EH (cell line): ENCODE measurements around the gene CNN3.
"Not testable (repeated sequence)": the region's sequence is repeated elsewhere in the genome, so short reads cannot be mapped to it uniquely, and the experiment has no call there.

ENCODE experiments used
- DNase-seq: peaks from one replicate; pipeline ENCODE4 v3.0.0-alpha.2; 2015; ENCODE audit warnings: low read depth

CNN3 gene

GRCh38 chr1:94949681-94950661, 23.1 kb upstream of the CNN3 start:
- DNase-seq: peak; percentile 93

DNA sequence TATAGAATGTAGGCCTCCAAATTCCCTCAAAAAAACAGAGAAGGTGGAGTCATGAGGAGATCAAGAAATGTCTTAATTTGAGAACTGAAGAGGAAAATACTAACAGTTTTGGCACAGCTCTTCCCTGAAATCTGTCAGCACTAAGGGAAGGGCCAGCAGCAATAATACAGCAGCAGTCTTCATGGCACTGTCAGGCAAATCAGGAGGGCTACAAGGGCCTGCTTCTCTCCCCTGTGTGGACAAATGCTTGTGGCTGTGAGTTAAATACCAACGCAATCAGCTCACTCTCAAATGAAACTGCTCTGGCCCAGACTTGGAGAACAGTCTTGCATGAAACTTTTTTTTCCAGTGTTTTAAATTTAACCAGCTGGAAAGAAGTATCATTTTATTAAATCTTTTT, 20.5 kb upstream of the CNN3 start:
- DNase-seq: peak; percentile 89

DNA sequence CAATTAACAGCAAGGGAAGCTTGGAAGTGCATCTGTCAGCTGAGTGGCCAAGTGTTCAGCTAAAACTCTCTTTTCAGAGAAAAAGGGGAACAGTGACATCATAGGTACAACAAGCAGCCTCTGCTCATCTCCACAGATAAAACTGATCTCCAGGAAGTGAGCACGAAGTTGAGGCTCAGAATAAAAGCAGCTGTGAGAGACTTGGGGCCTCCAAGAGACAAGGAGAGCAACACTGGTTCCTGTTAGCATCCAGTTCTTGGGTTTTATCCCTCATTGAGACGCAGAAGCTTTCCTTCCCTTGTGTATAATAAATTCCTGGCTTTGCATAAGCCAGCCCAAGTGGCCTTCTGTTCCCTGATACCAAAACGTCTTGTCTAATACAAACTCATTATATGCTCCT, 20.0 kb upstream of the CNN3 start:
- DNase-seq: no peak

- DNase-seq: no peak
Measured at GRCh38 chr1:94942171-94943128, 15.5 kb upstream of the CNN3 start.

DNA sequence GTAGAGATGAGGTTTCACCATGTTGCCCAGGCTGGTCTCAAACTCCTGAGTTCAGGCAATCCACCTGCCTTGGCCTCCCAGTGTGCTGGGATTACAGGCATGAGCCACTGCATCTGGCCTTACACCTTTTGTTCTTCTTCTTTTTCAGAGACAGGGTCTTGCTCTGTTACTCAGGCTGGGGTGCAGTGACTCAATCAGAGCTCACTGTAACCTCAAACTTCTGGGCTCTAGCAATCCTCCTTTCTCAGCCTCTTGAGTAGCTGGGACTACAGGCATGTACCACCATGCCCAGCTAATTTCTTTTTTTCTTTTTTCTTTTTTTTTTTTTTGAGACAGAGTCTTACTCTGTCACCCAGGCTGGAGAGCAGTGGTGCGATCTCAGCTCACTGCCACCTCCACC, 14.6 kb upstream of the CNN3 start:
- DNase-seq: not testable (repeated sequence)

DNA sequence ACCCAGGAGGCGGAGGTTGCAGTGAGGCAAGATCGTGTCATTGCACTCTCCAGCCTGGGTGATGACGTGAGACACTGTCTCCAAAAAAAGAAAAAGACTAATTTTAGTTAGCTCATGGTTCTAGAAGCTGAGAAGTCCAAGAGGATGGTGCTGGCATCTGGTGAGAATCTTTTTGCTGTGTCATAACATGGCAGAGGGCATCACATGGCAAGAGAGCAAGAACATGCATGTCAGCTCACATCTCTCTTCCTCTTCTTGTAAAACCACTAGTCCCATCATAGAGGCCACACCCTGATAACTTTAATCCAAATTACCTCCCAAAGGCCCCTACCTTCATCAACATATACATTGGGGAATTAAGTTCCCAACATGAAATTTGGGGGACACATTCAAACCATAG, 13.8 kb upstream of the CNN3 start:
- DNase-seq: no peak

DNA sequence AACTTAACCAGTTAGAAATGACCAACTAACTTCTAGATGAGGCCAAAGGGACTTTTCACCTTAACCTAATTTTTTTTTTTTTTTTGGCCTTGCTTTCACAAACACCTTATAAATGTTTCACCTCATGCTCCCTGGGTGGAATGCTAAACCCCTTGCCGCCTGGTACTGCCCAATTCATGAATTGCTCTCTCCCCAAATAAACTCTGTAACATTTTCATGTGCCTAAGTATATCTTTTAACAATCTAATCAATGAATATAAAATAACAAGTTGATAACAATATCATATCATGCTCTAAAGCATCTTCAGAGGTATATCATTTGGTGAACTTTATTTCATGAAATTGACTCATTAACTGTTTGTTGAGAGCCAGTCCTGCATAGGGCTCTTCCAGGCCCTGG, 10.9 kb upstream of the CNN3 start:
- no peak for DNase-seq

DNA sequence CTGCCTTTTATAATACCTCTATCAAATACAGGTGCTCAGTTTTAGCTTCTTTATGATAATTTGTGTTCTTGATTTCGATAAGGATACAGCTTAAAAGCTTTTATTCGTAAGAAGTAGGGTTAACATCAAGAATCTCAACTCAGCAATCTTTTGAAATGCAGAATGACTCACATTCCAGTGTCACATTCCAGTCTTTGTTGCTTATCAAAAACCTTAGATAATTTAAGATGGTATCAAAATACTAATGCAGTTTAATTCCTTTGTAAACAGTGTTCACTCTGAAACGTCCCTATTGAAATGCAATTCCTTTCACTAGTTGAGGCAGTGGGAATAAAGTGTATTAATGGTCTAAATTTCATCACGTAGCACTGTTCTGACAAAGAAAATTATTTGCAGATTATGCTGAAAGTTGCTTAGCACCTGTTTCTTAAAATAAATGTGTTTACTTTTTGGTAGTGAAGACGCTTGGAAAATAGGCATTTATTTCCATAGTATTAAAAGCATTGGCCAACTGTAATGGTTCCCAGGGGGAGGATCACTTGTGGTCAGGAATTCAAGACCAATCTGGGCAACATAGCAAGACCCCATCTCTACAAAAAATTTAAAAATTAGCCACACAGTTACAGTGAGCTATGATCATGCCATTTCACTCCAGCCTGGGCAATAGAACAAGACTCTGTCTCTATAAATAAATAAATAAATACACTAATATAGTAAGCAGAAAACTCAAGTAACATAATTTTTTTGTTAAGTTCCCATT, 10.1 kb upstream of the CNN3 start:
- peak; percentile 53 for DNase-seq

DNA sequence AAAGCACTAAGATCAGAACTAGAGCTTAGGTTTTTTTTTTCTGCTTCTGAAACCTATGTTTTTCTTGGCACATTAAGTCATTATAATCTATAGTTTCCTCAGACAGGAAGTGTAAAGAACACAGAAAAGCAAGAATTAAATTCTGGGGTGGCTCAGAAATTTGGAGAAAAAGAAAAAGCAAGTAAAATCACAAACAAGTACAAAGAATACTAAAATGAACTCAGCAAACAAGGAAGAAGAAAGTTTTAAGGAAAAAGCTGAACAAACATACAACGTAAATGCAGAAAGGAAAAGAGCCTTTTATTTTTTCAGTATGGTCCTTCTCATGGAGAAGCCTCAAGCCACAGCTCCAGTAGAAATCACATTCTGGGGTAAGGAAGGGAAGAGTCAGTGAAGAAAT, 8.6 kb upstream of the CNN3 start:
- no peak for DNase-seq

- no peak for DNase-seq
Measured at GRCh38 chr1:94935034-94935433, 8.1 kb upstream of the CNN3 start.

DNA sequence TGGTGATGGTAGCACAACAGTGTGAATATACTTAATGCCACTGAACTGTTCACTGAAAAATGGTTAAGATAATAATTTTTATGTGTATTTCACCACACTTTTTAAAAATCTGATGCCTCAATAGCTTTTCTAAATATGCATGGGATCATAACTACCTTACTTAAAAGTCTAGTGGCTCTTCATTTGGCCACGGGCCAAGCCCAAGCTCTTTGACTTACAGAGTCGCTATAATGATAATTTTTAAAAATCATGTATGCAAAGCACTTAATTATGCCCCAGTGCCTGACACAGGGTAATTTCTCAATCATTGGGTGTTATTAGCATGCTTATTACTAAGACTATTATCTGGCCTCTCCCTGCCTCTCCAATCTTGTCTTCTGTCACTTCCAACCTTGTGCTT, 7.6 kb upstream of the CNN3 start:
- DNase-seq: no peak

- DNase-seq: no peak
Measured at GRCh38 chr1:94931254-94931841, 4.4 kb upstream of the CNN3 start.

DNA sequence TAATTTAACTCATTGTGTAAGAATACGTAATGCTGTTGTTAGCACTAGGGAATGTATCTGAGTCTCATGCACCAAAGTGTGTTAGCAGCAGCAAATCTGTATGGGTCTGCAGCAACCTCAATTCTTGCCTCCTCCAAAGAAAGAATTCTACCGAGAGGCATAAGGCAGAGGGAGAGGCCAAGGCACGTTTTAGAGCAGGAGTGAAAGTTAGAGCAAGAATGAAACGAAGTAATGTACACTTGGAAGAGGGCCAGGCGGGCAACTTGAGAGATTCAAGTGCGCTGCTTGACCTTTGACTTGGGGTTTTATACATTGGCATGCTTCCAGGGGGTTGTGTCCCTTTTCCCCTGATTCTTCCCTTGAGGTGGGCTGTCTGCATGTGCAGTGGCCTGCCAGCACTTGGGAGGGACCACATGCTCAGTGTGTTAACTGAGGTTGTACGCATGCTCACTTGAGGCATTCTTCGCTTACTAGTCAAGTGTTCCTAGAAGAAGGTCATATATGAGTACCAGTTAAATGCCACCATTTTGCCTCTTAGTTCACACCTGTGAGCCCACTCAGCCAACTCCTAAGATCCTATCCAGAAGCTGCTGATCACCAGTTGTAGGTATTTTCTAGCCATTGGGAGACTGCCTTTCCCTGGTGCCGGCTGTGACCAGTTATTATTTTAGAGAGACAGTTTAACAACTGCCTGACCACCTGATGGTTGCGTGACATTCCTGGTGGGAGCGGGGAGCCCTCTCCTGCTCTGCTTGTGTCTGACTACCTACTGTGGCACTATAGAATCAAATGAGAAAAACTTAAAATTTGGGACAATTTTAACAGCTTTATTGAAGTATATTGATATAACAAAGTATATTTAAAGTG, 2.7 kb upstream of the CNN3 start:
- no peak for DNase-seq

DNA sequence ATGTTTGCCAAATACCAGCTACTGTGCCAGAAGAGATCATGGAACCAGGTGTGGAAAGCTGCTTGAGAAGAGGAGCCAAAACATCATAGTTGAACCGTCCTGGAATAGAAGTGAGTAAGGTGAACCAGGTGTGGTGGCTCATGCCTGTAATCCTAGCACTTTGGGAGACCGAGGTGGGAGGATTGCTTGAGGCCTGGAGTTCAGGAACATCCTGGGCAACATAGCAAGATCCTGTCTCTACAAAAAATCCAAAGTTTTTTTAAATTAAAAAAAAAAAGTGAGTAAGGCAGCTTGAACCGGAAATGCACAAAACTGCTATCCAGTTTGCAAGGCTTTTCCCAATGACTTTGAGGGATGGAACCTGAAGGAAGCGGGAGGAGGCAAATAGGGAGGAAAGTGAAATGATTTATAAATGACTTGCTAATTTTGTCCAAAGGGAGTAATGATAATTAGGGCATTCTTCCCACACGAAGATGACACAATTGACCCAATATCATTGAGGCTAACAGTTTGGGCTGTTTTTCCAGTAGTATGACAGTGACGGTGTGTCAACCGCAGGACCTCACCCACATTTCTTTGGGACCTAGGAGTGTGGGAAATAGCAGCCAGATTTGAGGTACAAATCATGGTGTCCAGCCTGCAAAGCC, 1.5 kb upstream of the CNN3 start:
- no peak for DNase-seq

GRCh38 chr1:94927405-94928175, 680 bp upstream of the CNN3 start:
- peak; percentile 66 for DNase-seq

DNA sequence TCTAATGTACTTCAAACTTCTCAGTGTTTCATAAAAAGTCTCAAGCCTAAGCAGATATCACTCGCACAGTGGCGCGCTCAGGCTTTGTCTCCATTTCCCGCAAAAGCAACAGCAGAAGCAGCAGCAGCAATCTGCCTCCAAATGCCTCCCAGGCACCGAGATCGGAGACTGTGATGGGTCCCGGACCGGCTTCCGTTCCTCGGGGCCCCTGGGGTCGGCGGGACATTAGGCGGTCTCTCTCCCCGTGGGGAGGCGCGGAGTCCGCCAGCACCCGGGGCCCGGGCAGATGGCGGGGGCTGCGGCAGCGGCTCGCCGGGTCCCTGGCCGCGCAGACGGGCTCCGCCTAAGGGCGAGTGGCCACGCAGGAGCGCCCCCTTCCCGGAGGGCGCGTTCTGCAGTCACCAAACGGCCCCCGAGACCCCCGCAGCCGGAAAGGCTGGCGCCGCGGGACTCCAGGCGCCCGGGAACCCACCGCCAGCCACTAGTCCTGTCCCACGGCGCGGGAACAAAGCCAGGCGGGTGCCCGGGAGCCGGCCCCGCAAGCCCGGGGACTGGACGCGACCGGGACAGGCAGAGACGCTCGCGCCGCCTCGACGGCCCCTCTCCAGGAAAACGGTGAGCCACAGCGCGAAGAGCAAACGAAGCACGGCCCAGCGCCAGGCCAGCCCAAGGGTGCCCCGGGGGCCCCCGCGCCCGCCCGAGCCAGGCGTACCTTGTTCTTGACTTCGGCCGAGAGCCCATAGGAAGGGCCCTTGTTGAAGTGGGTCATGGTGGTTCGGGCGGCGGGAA, 590 bp downstream of the CNN3 start:
- peak; percentile 66 for DNase-seq

DNA sequence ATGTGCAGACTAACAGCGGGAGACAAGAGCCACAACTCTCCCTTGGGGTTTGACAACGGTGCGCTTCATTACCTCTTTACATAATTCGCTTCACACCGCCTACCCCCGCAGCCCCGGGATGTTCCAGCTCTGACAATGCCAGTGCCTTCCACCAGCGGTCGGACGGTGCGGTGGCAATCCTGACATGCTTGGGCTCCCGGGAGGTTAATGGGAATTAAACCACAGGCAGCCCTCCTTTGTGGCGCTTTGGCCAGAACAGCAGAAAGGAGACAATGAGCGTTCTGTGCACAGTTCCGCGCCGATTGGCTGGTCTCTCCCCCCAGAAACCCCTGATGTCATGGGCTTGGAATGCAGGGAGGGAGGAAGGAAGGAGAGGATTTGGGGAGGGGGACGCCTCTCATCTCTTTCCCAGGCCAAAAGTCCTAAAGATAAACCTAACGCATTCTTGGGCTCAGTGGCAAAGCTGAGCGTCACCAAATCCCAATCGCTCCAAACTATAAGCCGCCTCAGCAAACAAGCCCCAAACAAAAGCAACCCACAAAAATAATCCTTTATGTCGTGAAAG, 1.3 kb downstream of the CNN3 start:
- peak; percentile 97 for DNase-seq

GRCh38 chr1:94925004-94925403, 1.9 kb downstream of the CNN3 start:
- peak; percentile 35 for DNase-seq
